ENCODE data around the gene NAA16. TPM values are rescaled to one million over a fixed set of nuclear protein-coding genes. Genes with fewer than 3 reads are reported as not detected.
A peak's percentile ranks its signal among the peaks of the same experiment; 100 is the strongest.
"Not testable (repeated sequence)": the region's sequence is repeated elsewhere in the genome, so short reads cannot be mapped to it uniquely, and the experiment has no call there.

NAA16 gene
- total RNA-seq, 1 donor from 2014 or later: 11.9 TPM

DNA sequence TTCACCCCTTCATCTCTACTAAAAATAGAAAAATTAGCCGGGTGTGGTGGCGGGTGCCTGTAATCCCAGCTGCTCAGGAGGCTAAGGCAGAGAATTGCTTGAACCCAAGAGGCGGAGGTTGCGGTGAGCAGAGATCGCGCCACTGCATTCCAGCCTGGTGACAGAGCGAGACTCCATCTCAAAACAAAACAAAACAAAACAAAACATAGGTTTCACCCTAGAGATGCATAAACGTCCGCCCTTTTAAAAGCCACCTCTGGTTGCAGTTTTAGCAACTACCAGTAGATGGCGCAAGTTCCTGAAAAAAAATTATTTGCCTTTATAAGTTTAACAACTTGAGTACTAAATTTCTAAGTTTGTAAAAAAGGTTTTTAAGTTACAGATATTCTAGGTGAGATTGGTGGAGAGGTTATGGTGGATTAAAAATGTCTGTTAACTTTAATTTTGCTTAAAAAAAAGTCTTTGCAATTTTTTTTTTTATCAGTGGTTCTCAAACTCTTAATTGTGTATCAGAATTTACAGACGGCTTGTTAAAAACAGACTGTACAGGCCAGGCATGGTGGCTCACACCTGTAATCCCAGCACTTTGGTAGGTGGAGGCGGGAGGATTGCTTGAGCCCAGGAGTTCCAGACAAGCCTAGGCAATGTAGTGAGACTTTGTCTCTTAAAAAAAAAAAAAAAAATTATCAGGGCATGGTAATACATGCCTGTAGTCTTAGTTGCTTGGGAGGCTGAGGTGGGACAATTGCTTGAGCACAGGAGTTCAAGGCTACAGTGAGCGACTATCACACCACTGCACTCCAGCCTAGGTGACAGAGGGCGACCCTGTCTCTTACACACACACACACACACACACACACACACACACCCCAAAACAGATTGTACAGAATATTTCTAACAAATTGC lies 42.1 kb downstream of the NAA16 start:
- DNase-seq (ENCODE audit: low spot score in 2 of 2): no peak
- intact Hi-C loops (cut with DNase I): loop anchor here (1.0 kb wide), 1 partner anchor 299 kb away; no protein-coding TSS in a partner anchor

DNA sequence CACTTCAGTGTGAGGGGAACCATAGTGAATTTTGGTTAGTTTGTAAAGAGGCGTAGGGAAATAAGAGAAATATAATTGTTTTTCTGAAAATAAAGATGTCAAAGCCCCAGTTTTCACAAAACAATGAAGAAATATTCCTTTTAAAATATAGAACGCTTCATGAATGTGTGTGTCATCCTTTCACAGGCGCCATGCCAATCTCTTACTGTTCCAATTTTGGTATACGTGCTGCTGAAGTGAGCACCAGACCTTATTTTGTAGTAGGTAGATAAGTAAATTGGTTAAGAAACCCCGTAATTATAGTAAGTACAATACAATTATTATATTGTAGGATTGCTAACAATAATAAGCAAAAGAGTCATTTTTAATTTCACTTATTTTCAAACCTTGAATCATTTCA lies 43.3 kb downstream of the NAA16 start:
- no peak for TF ChIP-seq CTCF (IDR thresholded peaks at IDR 0.05)
- Histone ChIP-seq H3K4me3 (no peak overlapping the region), H3K9me3 (no peaks in the 10 kb centered on the region), H3K36me3 (peaks cover 15 to 19% of the 10 kb centered on the region in 2 donors), H3K27me3 (no peaks in the 10 kb centered on the region), H3K27ac (no peak overlapping the region), H3K4me1 (no peaks in the 10 kb centered on the region)
- intact Hi-C loops (cut with DNase I): no loop called here
- no peak for DNase-seq (ENCODE audit: low spot score in 2 of 2)

More for the DNA sequence above, 42.1 kb downstream of the NAA16 start:
- no peaks in the 10 kb centered on the region for H3K27me3 ChIP-seq
- peaks cover 6 to 13% of the 10 kb centered on the region in 2 donors for H3K36me3 ChIP-seq
- TF ChIP-seq CTCF (IDR thresholded peaks at IDR 0.05): peak; percentile 28 to 83 (median 81)
- no peaks in the 10 kb centered on the region for H3K4me1 ChIP-seq
- H3K9me3 ChIP-seq: no peaks in the 10 kb centered on the region
- no peak overlapping the region for H3K4me3 ChIP-seq
- H3K27ac ChIP-seq: no peak overlapping the region

GRCh38 chr13:41356385-41356648 lies 45.2 kb downstream of the NAA16 start:
- DNase-seq (ENCODE audit: low spot score in 2 of 2); H3K9me3 ChIP-seq; H3K27ac ChIP-seq; intact Hi-C loops (cut with DNase I); H3K4me3 ChIP-seq; H3K4me1 ChIP-seq; H3K27me3 ChIP-seq: not testable (repeated sequence)
- H3K36me3 ChIP-seq: peaks cover 16 to 34% of the 10 kb centered on the region in 2 donors

DNA sequence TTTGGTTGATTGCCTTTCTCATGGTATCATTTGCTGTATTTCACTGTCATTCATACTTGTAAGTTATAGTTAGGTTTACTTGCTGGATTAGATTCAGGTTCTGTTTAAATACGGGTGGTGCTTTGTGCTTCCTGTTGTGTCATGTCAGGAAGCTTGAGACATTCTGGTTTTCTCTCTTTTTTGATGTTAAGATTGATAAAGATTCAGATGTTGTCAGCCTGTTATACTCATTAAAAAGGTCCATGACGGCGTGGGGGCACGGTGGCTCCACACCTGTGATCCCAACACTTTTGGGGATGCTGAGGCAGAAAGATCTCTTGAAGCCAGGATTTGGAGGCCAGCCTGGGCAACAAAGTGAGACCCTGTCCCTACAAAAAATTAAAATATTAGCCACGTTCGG lies 45.7 kb downstream of the NAA16 start:
- intact Hi-C loops (cut with DNase I): no loop called here

GRCh38 chr13:41361491-41361890 lies 50.4 kb downstream of the NAA16 start:
- H3K27me3 ChIP-seq: no peaks in the 10 kb centered on the region
- H3K36me3 ChIP-seq: peaks cover 23 to 66% of the 10 kb centered on the region in 2 donors
- no peak for DNase-seq (ENCODE audit: low spot score in 2 of 2)
- intact Hi-C loops (cut with DNase I): no loop called here
- H3K27ac ChIP-seq: no peak overlapping the region
- H3K9me3 ChIP-seq: no peaks in the 10 kb centered on the region
- no peak overlapping the region for H3K4me3 ChIP-seq
- H3K4me1 ChIP-seq: no peaks in the 10 kb centered on the region
- TF ChIP-seq CTCF (IDR thresholded peaks at IDR 0.05): no peak

More for the DNA sequence above, 45.7 kb downstream of the NAA16 start:
- Histone ChIP-seq H3K36me3 (peaks cover 16 to 38% of the 10 kb centered on the region in 2 donors), H3K27ac (no peak overlapping the region), H3K4me1 (no peaks in the 10 kb centered on the region), H3K9me3 (no peaks in the 10 kb centered on the region), H3K4me3 (no peak overlapping the region), H3K27me3 (no peaks in the 10 kb centered on the region)
- no peak for DNase-seq (ENCODE audit: low spot score in 2 of 2)
- no peak for TF ChIP-seq CTCF (IDR thresholded peaks at IDR 0.05)

- H3K4me1 ChIP-seq: no peaks in the 10 kb centered on the region
- TF ChIP-seq CTCF (IDR thresholded peaks at IDR 0.05): no peak
- no peaks in the 10 kb centered on the region for H3K27me3 ChIP-seq
- intact Hi-C loops (cut with DNase I): no loop called here
- no peak overlapping the region for H3K4me3 ChIP-seq
- H3K36me3 ChIP-seq: peaks cover 22 to 70% of the 10 kb centered on the region in 2 donors
- no peak for DNase-seq (ENCODE audit: low spot score in 2 of 2)
- no peak overlapping the region for H3K27ac ChIP-seq
- H3K9me3 ChIP-seq: no peaks in the 10 kb centered on the region
These were observed 53.0 kb downstream of the NAA16 start for GRCh38 chr13:41364043-41364442.

Measured in ascending aorta (tissue), 2 donors.